Uterus (tissue), 4 donors: Measurements from ENCODE around the gene GIPC3. TPM values are rescaled to one million over a fixed set of nuclear protein-coding genes. Genes with fewer than 3 reads are reported as not detected.

ENCODE experiments used
- DNase-seq, 2 donors: peaks; one replicate each; pipeline ENCODE4 v3.0.0-alpha.2; 2019 to 2020
- H3K27ac ChIP-seq, 2 donors: fragments of 200-600 bp; sonication (generic); 1 replicate in 1 of 2; 2 replicates in 1 of 2; pipeline ENCODE4 v1.5.1; 2016 to 2018
- H3K27me3 ChIP-seq, 2 donors: fragments of 200-600 bp; sonication (generic); one replicate each; pipeline ENCODE4 v1.5.1; 2018 to 2019; ENCODE audit warnings: control low read depth in 1 of 2
- H3K36me3 ChIP-seq, 2 donors: fragments of 200-600 bp; sonication (generic); one replicate each; pipeline ENCODE4 v1.5.1; 2019; ENCODE audit warnings: control low read depth in 1 of 2
- H3K4me1 ChIP-seq, 2 donors: fragments of 200-600 bp; sonication (generic); one replicate each; pipeline ENCODE4 v1.5.1; 2018 to 2019; ENCODE audit warnings: control low read depth in 1 of 2
- H3K4me3 ChIP-seq, 2 donors: fragments of 200-600 bp; sonication (generic); 1 replicate in 1 of 2; 2 replicates in 1 of 2; pipeline ENCODE4 v1.5.1; 2018 to 2019; ENCODE audit warnings: mild to moderate bottlenecking in 1 of 2
- H3K9me3 ChIP-seq, 2 donors: fragments of 200-600 bp; sonication (generic); one replicate each; pipeline ENCODE4 v1.5.1; 2019; ENCODE audit warnings: control low read depth in 1 of 2
- POLR2A ChIP-seq, 2 donors: fragments of 450-650 bp; IDR thresholded peaks; one replicate each; pipeline ENCODE4 v1.6.1; 2016; ENCODE audit warnings: antibody characterized with exemption in 2 of 2, mild to moderate bottlenecking in 1 of 2, moderate library complexity in 1 of 2
- intact Hi-C: fragments of 100-400 bp; cut with DNase I; formaldehyde crosslinking; loops from one replicate; pipeline ENCODE4 v1.15.1; 2023; ENCODE audit warnings: low total_unique reads
- total RNA-seq, 4 donors: library from RNA; depleted of rRNA in 3 of 4; stranded (reverse); fragments of >200 nt in 3 of 4; gene quantifications; one replicate each; pipeline versions ENCODE4 v1.1.0 to v1.2.4, GENCODE V29; 2014 to 2023
- TF ChIP-seq, protein P1 (sequence below), 4 experiments: fragments of 200-600 bp in 2 of 4; fragments of 450-650 bp in 2 of 4; sonication (generic) in 2 of 4; IDR thresholded peaks; one replicate each; pipeline ENCODE4 v1.5.1; 2016 to 2019; ENCODE audit warnings: antibody characterized with exemption in 4 of 4, mild to moderate bottlenecking in 2 of 4, moderate library complexity in 1 of 4
- donor health status: DM: yes; HTN: yes; CAD: no.

Gene GIPC3, protein sequence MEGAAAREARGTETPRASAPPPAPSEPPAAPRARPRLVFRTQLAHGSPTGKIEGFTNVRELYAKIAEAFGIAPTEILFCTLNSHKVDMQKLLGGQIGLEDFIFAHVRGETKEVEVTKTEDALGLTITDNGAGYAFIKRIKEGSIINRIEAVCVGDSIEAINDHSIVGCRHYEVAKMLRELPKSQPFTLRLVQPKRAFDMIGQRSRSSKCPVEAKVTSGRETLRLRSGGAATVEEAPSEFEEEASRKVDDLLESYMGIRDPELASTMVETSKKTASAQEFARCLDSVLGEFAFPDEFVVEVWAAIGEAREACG
- 1 to 10 TPM in 1 of 4 donors, under 1 TPM in 1, not detected in 2; 0.07 to 4.0 TPM for total RNA-seq

DNA sequence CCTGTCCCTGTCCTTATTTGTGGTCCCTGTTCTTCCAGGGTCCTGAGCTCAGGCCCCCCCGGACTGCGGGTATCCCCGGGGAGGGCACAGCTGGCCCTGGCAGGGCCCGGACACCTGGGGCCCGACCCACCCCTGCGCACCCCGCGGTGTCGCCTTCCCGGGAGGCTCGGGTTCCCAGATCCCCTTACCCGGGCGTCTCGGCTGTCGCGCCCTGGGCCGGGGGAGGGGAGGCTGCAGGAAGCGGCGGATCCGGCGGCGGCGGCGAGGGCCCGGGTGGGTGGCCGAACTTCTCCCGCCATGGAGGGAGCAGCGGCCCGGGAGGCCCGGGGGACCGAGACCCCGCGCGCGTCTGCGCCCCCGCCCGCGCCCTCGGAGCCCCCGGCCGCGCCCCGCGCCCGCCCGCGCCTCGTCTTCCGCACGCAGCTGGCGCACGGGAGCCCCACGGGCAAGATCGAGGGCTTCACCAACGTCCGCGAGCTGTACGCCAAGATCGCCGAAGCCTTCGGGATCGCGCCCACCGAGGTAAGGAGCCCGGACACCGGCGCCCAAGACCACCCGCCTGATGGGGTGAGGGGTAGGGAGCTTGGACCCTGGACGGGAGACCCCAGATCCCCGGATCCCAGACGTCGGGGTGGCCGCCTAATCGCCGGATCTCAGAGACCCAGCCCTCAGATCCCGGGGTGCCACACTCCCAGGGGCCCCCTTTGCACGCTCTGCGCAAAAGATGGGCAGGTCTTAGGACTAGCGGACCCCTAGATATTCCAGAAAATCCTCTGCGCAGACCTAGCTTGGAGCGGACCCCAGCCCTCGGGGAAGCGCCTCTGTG is at the start of gene GIPC3:
TSS of gene GIPC3 (plus strand) at position 178 of the 826 bp plus-strand sequence. CDS start at position 298, 120 bp downstream.
- Histone ChIP-seq H3K36me3 (no peaks in the 10 kb centered on the region), H3K4me1 (no peaks in the 10 kb centered on the region), H3K9me3 (no peaks in the 10 kb centered on the region), H3K27me3 (peaks cover 0 to 3% of the 10 kb centered on the region in 2 donors), H3K27ac (no peak within 1 kb of the TSS), H3K4me3 (peak within 1 kb of the TSS in 1 of 2 donors; percentile 5)
- intact Hi-C loops: no loop called here
- DNase-seq: no peak
- no peak for TF ChIP-seq POLR2A (IDR thresholded peaks at IDR 0.05)
- TF ChIP-seq, protein P1, sequence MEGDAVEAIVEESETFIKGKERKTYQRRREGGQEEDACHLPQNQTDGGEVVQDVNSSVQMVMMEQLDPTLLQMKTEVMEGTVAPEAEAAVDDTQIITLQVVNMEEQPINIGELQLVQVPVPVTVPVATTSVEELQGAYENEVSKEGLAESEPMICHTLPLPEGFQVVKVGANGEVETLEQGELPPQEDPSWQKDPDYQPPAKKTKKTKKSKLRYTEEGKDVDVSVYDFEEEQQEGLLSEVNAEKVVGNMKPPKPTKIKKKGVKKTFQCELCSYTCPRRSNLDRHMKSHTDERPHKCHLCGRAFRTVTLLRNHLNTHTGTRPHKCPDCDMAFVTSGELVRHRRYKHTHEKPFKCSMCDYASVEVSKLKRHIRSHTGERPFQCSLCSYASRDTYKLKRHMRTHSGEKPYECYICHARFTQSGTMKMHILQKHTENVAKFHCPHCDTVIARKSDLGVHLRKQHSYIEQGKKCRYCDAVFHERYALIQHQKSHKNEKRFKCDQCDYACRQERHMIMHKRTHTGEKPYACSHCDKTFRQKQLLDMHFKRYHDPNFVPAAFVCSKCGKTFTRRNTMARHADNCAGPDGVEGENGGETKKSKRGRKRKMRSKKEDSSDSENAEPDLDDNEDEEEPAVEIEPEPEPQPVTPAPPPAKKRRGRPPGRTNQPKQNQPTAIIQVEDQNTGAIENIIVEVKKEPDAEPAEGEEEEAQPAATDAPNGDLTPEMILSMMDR (IDR thresholded peaks at IDR 0.05): no peak

DNA sequence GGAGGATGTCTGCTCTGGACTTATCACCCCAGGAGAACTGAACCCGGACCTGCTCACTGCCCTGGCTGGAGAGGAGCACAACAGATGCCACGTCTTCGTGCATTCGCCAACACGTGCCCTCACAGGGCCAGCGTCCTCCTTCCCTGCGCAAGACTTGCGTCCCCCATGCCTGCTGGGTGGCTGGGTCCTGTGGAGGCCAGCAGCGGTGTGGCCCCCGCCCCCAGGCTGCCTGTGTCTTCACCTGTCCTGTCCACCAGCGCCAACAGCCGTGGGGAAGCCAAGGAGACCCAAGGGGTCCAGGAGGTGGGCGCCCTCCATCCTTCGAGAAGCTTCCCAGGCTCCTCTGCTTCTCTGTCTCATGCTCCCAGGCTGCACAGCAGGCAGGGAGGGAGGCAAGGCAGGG is 49.7 kb upstream of the GIPC3 start:
- intact Hi-C loops: no loop called here
- no peak overlapping the region for H3K27ac ChIP-seq

DNA sequence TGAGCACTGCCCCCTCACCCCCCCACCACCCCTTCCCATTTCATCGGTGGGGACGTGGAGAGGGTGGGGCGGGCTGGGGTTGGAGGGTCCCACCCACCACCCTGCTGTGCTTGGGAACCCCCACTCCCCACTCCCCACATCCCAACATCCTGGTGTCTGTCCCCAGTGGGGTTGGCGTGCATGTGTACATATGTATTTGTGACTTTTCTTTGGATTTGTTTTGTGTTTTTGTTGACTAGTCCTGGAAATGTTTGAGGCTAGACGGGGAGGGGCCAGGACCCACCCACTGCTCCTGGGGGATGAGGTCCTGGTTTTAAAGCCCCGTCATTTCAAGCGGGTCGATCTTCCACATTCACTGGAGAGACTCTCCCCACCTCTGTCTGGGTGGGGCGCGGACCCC is 49.3 kb upstream of the GIPC3 start:
- no peak overlapping the region for H3K27ac ChIP-seq

More for the DNA sequence above, 49.7 kb upstream of the GIPC3 start:
- Histone ChIP-seq H3K27me3 (no peaks in the 10 kb centered on the region), H3K9me3 (no peaks in the 10 kb centered on the region), H3K36me3 (no peaks in the 10 kb centered on the region), H3K4me3 (no peak overlapping the region), H3K4me1 (no peaks in the 10 kb centered on the region)
- no peak for TF ChIP-seq POLR2A (IDR thresholded peaks at IDR 0.05)
- TF ChIP-seq, protein P1 (IDR thresholded peaks at IDR 0.05): no peak
- DNase-seq: no peak

DNA sequence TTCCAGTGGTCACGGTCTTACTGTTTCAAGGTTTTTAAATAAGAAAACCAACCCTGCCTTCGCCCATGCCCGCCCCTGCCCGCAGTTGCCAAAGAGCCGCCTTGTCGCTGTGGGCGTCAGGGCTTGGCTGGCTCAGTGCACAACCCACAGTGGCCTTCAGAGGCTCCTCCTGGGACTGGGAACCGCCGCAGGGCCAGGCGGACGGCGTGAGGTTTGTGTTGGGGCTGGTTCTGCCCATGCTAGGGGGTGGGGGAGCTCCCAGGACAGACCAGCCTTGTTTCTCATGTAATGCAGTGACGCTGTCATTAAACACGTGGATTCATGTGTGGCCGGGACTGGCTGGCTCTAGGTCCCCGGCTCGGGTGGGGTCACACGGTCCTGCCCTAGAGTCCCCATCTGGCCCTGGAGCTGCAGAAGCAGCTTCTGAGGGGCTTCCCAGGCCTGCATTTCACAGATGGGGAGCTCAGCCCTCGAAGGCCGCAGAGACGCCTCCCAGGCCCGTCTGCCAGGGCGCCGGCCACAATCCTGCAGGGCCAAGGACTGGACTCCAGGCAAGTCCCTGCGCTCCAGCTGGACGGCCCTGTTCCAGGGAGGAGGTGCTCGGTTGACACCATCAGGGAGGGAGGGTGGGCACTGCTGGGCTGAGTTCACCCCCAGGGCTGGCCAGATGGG is 48.7 kb upstream of the GIPC3 start:
- DNase-seq: no peak
- no peak for TF ChIP-seq POLR2A (IDR thresholded peaks at IDR 0.05)
- TF ChIP-seq, protein P1 (IDR thresholded peaks at IDR 0.05): no peak
- intact Hi-C loops: no loop called here
- H3K36me3 ChIP-seq: no peaks in the 10 kb centered on the region
- H3K27ac ChIP-seq: no peak overlapping the region
- H3K27me3 ChIP-seq: no peaks in the 10 kb centered on the region
- H3K4me1 ChIP-seq: no peaks in the 10 kb centered on the region
- H3K9me3 ChIP-seq: no peaks in the 10 kb centered on the region
- H3K4me3 ChIP-seq: no peak overlapping the region

More for the DNA sequence above, 49.3 kb upstream of the GIPC3 start:
- no peaks in the 10 kb centered on the region for H3K36me3 ChIP-seq
- H3K4me1 ChIP-seq: no peaks in the 10 kb centered on the region
- TF ChIP-seq, protein P1 (IDR thresholded peaks at IDR 0.05): no peak
- TF ChIP-seq POLR2A (IDR thresholded peaks at IDR 0.05): no peak
- DNase-seq: no peak
- H3K9me3 ChIP-seq: no peaks in the 10 kb centered on the region
- no peak overlapping the region for H3K4me3 ChIP-seq
- intact Hi-C loops: no loop called here
- H3K27me3 ChIP-seq: no peaks in the 10 kb centered on the region
